AG04449 (cell line): ENCODE data around the gene TBC1D2.

Source experiments
- CTCF ChIA-PET: fragments of 350-600 bp; formaldehyde crosslinking; extraction: SDS; loops from one replicate; lab custom pipeline; 2021; ENCODE audit warnings: antibody characterized with exemption; lab: Yijun Ruan, JAX
- POLR2A ChIA-PET: fragments of 400-600, 350-600 bp; formaldehyde crosslinking; extraction: SDS; loops from one replicate; lab custom pipeline; 2020; ENCODE audit warnings: antibody characterized with exemption, inconsistent platforms; lab: Yijun Ruan, JAX
- DNase-seq: peaks from one replicate; pipeline ENCODE4 v3.0.0-alpha.2; 2010; ENCODE audit warnings: low read depth, low spot score
- H3K4me3 ChIP-seq: 2 replicates; pipeline ENCODE4 v1.5.1; 2011; ENCODE audit warnings: low read depth, mild to moderate bottlenecking, control low read depth, low read length
- TF ChIP-seq, protein P1 (sequence below): IDR thresholded peaks from one replicate; pipeline ENCODE4 v1.5.1; 2011; ENCODE audit warnings: mild to moderate bottlenecking, moderate library complexity, low read length, control low read depth, inconsistent platforms; ENCODE audit not compliant: insufficient read depth; ENCODE audit errors: missing control alignments

The TBC1D2 gene

DNA sequence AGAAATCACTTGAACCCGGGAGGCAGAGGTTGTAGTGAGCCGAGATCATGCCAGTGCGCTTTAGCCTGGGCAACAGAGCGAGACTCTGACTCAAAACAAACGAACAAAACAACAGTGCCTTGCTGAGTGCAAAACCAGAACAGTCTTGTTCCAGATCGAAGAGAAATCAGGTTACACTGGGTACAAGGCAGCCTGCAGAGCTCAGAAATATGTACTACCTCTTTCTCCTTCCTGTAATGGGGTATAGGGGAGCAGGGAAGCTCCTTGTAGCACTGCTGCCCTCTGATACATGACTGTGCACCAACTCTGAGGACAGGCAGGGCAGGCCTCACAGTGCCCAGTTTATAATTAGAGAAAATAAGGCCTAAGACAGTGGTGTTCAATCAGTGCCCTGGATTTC lies 24.7 kb downstream of the TBC1D2 start:
- ChIA-PET CTCF (interaction anchor here (0.9 kb wide), 1 partner anchor 26 kb away, joined by 3 read pairs; no protein-coding TSS in a partner anchor), POLR2A (no interaction called here)
- DNase-seq: no peak
- TF ChIP-seq, protein P1, sequence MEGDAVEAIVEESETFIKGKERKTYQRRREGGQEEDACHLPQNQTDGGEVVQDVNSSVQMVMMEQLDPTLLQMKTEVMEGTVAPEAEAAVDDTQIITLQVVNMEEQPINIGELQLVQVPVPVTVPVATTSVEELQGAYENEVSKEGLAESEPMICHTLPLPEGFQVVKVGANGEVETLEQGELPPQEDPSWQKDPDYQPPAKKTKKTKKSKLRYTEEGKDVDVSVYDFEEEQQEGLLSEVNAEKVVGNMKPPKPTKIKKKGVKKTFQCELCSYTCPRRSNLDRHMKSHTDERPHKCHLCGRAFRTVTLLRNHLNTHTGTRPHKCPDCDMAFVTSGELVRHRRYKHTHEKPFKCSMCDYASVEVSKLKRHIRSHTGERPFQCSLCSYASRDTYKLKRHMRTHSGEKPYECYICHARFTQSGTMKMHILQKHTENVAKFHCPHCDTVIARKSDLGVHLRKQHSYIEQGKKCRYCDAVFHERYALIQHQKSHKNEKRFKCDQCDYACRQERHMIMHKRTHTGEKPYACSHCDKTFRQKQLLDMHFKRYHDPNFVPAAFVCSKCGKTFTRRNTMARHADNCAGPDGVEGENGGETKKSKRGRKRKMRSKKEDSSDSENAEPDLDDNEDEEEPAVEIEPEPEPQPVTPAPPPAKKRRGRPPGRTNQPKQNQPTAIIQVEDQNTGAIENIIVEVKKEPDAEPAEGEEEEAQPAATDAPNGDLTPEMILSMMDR: no peak
- no peak overlapping the region for H3K4me3 ChIP-seq

DNA sequence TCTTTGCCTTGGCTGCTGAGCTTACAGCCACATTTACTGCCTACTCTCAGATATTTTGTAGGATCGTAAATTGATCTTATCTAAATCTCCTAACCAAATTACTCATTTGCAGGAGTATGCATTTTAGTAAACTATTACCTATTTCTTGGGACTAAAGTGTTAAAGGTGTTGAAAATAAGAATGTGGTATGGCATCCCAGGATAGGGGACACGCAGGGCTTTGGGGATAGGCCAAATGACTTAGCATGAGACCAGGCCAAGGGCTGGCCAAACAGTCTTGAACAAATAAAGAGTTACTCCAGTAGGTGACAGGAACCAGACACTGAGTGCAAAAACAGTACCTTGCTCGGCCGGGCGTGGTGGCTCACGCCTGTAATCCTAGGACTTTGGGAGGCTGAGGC lies 25.1 kb downstream of the TBC1D2 start:
- TF ChIP-seq, protein P1: no peak
- no peak overlapping the region for H3K4me3 ChIP-seq
- ChIA-PET CTCF (interaction anchor here (0.9 kb wide), 1 partner anchor 25 kb away, joined by 3 read pairs; no protein-coding TSS in a partner anchor), POLR2A (no interaction called here)
- DNase-seq: no peak

DNA sequence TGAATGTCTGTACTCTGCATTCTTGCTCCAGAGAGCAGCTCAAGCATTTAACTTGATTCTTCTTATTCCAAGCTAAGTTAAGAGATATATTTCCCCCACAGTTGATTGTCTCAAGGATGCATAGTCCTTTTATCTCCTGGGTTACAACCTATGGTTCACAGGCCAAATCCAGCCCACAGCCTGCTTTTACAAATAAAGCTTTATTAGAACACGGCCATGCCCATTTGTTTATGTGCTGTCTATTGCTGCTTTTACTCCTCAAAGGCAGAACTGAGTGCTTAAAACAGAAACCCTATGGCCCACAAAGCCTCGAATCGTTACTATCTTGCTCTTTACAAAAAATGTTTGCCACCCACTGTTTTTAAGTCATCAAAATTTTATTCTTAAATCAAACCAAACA lies 25.8 kb downstream of the TBC1D2 start:
- TF ChIP-seq, protein P1: no peak
- ChIA-PET POLR2A (no interaction called here), CTCF (no interaction called here)
- no peak for DNase-seq
- no peak overlapping the region for H3K4me3 ChIP-seq

DNA sequence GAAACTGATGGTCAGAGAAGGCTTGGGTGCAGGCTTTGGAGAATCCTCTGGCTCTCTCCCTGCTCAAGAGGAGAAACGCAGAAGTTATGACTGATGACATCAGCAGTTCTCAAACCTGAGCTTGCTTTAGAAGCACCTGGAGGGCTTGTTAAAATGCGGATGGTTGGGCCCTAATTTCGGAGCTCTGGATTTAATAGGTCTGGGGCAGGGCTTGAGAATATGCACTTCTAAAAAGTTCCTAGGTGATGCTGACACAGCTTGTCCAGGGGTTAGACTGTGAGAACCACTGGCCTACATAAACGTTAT lies 26.4 kb downstream of the TBC1D2 start:
- no peak overlapping the region for H3K4me3 ChIP-seq
- POLR2A ChIA-PET: no interaction called here
- DNase-seq: no peak
- TF ChIP-seq, protein P1: no peak
- CTCF ChIA-PET: no interaction called here

DNA sequence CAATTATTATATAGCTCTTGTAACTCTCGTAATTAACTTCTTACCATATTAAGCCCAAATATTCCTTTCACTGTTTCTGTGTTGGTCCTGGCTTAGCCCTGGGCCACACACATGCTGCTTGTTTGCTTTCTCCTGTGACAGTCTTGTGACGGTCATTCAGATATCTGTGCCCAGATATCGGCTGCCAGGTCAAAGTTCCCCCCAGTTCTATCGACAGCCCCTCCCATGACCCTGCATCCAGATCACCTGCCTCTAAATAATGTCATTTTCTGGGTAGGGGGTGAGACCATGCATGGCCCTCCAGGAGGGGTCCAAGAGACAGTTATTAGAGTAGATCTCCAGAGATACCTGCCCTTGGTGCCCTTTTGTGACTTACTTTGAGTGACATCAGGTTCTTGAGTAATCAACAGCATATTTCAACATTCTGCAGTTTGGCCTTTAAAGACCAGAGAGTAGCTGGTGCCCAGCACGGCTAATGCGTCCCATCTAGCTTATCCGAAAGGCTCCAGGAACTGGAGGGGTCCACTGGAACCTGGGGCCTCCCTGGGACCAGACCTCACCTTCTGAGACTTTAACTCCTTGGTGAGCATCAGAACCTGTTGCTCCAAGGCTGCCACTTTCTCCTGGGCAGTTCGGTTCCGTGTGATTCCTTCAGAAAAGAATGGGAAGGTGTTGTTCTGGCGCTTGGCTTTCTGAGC lies 26.9 kb downstream of the TBC1D2 start:
- POLR2A ChIA-PET: no interaction called here
- TF ChIP-seq, protein P1: no peak
- CTCF ChIA-PET: interaction anchor here (1.7 kb wide), 1 partner anchor 13 kb away, joined by 7 read pairs; no protein-coding TSS in a partner anchor
- H3K4me3 ChIP-seq: no peak overlapping the region
- no peak for DNase-seq

DNA sequence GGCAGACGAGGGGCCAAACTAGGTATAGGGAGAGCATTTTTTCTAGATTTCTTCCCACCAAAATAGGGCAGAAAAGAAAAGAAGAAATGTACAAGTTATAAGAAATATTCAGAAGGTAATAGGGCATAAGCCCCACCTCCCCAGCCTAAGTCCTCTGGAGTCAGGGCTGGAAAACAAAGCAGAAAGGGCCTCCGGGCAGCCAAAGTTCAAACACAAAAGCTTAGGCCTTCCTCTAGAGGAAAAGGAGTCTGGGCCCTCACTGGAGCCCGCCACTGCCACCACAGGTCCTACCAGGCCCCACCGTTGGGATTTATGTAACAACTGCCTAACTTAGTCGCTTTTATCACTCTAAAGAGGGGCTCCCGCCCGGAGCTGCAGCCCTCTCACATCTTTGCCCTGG lies 27.6 kb downstream of the TBC1D2 start:
- TF ChIP-seq, protein P1: no peak
- no peak for DNase-seq
- ChIA-PET CTCF (interaction anchor here (1.7 kb wide), 1 partner anchor 14 kb away, joined by 7 read pairs; no protein-coding TSS in a partner anchor), POLR2A (no interaction called here)
- H3K4me3 ChIP-seq: no peak overlapping the region
